Memory B cell (primary cell): Measurements from ENCODE around the gene ZNF777.
"Not testable (repeated sequence)": the region's sequence is repeated elsewhere in the genome, so short reads cannot be mapped to it uniquely, and the experiment has no call there.

Experiments
- ATAC-seq: fragments of 150-1000 bp; cut with Tn5 transposase; 2 replicates; pipeline ENCODE4 v1.10.0; 2021; ENCODE audit warnings: low read depth, mild to moderate bottlenecking, moderate library complexity
- DNase-seq, 2 donors: peaks; one replicate each; pipeline ENCODE4 v3.0.0; 2022; ENCODE audit warnings: low spot score in 2 of 2
- H3K27ac Mint-ChIP-seq: one replicate; pipeline ENCODE4 v1.8.0; 2022; ENCODE audit warnings: mild to moderate bottlenecking, moderate library complexity, mixed read lengths
- H3K27me3 Mint-ChIP-seq: one replicate; pipeline ENCODE4 v1.8.0; 2022; ENCODE audit warnings: mixed read lengths
- H3K36me3 Mint-ChIP-seq: one replicate; pipeline ENCODE4 v1.8.0; 2022; ENCODE audit warnings: mild to moderate bottlenecking, mixed read lengths
- H3K4me1 Mint-ChIP-seq: one replicate; pipeline ENCODE4 v1.8.0; 2022; ENCODE audit warnings: mixed read lengths
- H3K4me3 Mint-ChIP-seq: one replicate; pipeline ENCODE4 v1.8.0; 2022; ENCODE audit warnings: mild to moderate bottlenecking, moderate library complexity, mixed read lengths
- H3K9me3 Mint-ChIP-seq: one replicate; pipeline ENCODE4 v1.8.0; 2022; ENCODE audit warnings: mixed read lengths

The ZNF777 gene

GRCh38 chr7:149423449-149424110, 37.3 kb downstream of the ZNF777 start:
- ATAC-seq: no peak
- Mint-ChIP-seq H3K9me3 (no peaks in the 10 kb centered on the region), H3K27me3 (no peaks in the 10 kb centered on the region), H3K4me3 (no peak overlapping the region), H3K4me1 (no peaks in the 10 kb centered on the region), H3K27ac (no peak overlapping the region), H3K36me3 (peaks cover 2% of the 10 kb centered on the region)
- no peak for DNase-seq

- ATAC-seq: peak; percentile 3
- Mint-ChIP-seq H3K36me3 (no peaks in the 10 kb centered on the region), H3K27ac (no peak overlapping the region), H3K9me3 (no peaks in the 10 kb centered on the region), H3K4me1 (no peaks in the 10 kb centered on the region), H3K27me3 (no peaks in the 10 kb centered on the region), H3K4me3 (peak overlapping the region; percentile 70)
- peak in 1 of 2 donors; percentile 31 for DNase-seq
Observed at GRCh38 chr7:149422914-149423301, 38.0 kb downstream of the ZNF777 start.

- no peaks in the 10 kb centered on the region for H3K9me3 Mint-ChIP-seq
- no peaks in the 10 kb centered on the region for H3K4me1 Mint-ChIP-seq
- no peak overlapping the region for H3K27ac Mint-ChIP-seq
- no peaks in the 10 kb centered on the region for H3K27me3 Mint-ChIP-seq
- H3K4me3 Mint-ChIP-seq: peak overlapping the region; percentile 83
- DNase-seq (peak; percentile 70 to 73), ATAC-seq (peak; percentile 97)
- no peaks in the 10 kb centered on the region for H3K36me3 Mint-ChIP-seq
Observed at GRCh38 chr7:149422162-149422913, 38.5 kb downstream of the ZNF777 start.

GRCh38 chr7:149420006-149420405, 40.9 kb downstream of the ZNF777 start:
- no peaks in the 10 kb centered on the region for H3K4me1 Mint-ChIP-seq
- H3K4me3 Mint-ChIP-seq: peak overlapping the region; percentile 14
- peak overlapping the region; percentile 72 for H3K27ac Mint-ChIP-seq

GRCh38 chr7:149415391-149416071, 45.3 kb downstream of the ZNF777 start:
- Mint-ChIP-seq H3K36me3 (peaks cover 3% of the 10 kb centered on the region), H3K27me3 (peaks cover 14% of the 10 kb centered on the region), H3K4me3 (peak overlapping the region; percentile 47), H3K9me3 (peaks cover 6% of the 10 kb centered on the region), H3K27ac (no peak overlapping the region), H3K4me1 (no peaks in the 10 kb centered on the region)
- DNase-seq (no peak), ATAC-seq (no peak)

More at GRCh38 chr7:149420006-149420405, 40.9 kb downstream of the ZNF777 start:
- no peaks in the 10 kb centered on the region for H3K36me3 Mint-ChIP-seq
- H3K9me3 Mint-ChIP-seq: peaks cover 1% of the 10 kb centered on the region
- H3K27me3 Mint-ChIP-seq: peaks cover 2% of the 10 kb centered on the region
- DNase-seq (no peak), ATAC-seq (no peak)

GRCh38 chr7:149414745-149415390, 46.0 kb downstream of the ZNF777 start:
- Mint-ChIP-seq H3K27ac (no peak overlapping the region), H3K36me3 (peaks cover 3% of the 10 kb centered on the region), H3K9me3 (peaks cover 6% of the 10 kb centered on the region), H3K27me3 (peaks cover 16% of the 10 kb centered on the region), H3K4me3 (peak overlapping the region; percentile 47), H3K4me1 (peaks cover 2% of the 10 kb centered on the region)
- ATAC-seq: peak; percentile 19
- DNase-seq: no peak

GRCh38 chr7:149414171-149414570, 46.7 kb downstream of the ZNF777 start:
- peaks cover 2% of the 10 kb centered on the region for H3K4me1 Mint-ChIP-seq
- H3K36me3 Mint-ChIP-seq: peaks cover 3% of the 10 kb centered on the region
- DNase-seq (no peak), ATAC-seq (no peak)
- peaks cover 16% of the 10 kb centered on the region for H3K27me3 Mint-ChIP-seq
- peaks cover 6% of the 10 kb centered on the region for H3K9me3 Mint-ChIP-seq
- no peak overlapping the region for H3K4me3 Mint-ChIP-seq
- H3K27ac Mint-ChIP-seq: no peak overlapping the region

- not testable (repeated sequence) for H3K27ac Mint-ChIP-seq, H3K36me3 Mint-ChIP-seq, H3K4me3 Mint-ChIP-seq, H3K4me1 Mint-ChIP-seq, DNase-seq, H3K9me3 Mint-ChIP-seq, ATAC-seq
- H3K27me3 Mint-ChIP-seq: peaks cover 16% of the 10 kb centered on the region
Observed at GRCh38 chr7:149413083-149413482, 47.8 kb downstream of the ZNF777 start.

- H3K9me3 Mint-ChIP-seq: peaks cover 5% of the 10 kb centered on the region
- peaks cover 3% of the 10 kb centered on the region for H3K36me3 Mint-ChIP-seq
- no peak overlapping the region for H3K4me3 Mint-ChIP-seq
- peak; percentile 77 for ATAC-seq
- H3K4me1 Mint-ChIP-seq: peaks cover 2% of the 10 kb centered on the region
- no peak for DNase-seq
- H3K27ac Mint-ChIP-seq: no peak overlapping the region
- peaks cover 14% of the 10 kb centered on the region for H3K27me3 Mint-ChIP-seq
Observed at GRCh38 chr7:149409895-149410294, 51.0 kb downstream of the ZNF777 start.

GRCh38 chr7:149404825-149405224, 56.0 kb downstream of the ZNF777 start:
- DNase-seq: no peak
- no peak overlapping the region for H3K4me3 Mint-ChIP-seq
- no peak for ATAC-seq
- no peak overlapping the region for H3K27ac Mint-ChIP-seq
- H3K4me1 Mint-ChIP-seq: no peaks in the 10 kb centered on the region
- H3K36me3 Mint-ChIP-seq: no peaks in the 10 kb centered on the region
- peaks cover 9% of the 10 kb centered on the region for H3K27me3 Mint-ChIP-seq
- no peaks in the 10 kb centered on the region for H3K9me3 Mint-ChIP-seq

- no peaks in the 10 kb centered on the region for H3K4me1 Mint-ChIP-seq
- no peak for ATAC-seq
- no peak overlapping the region for H3K27ac Mint-ChIP-seq
- H3K4me3 Mint-ChIP-seq: no peak overlapping the region
- no peaks in the 10 kb centered on the region for H3K36me3 Mint-ChIP-seq
- H3K27me3 Mint-ChIP-seq: peaks cover 9% of the 10 kb centered on the region
- no peaks in the 10 kb centered on the region for H3K9me3 Mint-ChIP-seq
- DNase-seq: no peak
Observed at GRCh38 chr7:149404396-149404795, 56.5 kb downstream of the ZNF777 start.

- no peaks in the 10 kb centered on the region for H3K4me1 Mint-ChIP-seq
- DNase-seq (no peak), ATAC-seq (no peak)
- H3K9me3 Mint-ChIP-seq: peaks cover 7% of the 10 kb centered on the region
- H3K27ac Mint-ChIP-seq: no peak overlapping the region
- H3K4me3 Mint-ChIP-seq: no peak overlapping the region
- H3K27me3 Mint-ChIP-seq: peaks cover 23% of the 10 kb centered on the region
- H3K36me3 Mint-ChIP-seq: peaks cover 5% of the 10 kb centered on the region
Observed at GRCh38 chr7:149398195-149398820, 62.6 kb downstream of the ZNF777 start.

- peaks cover 5% of the 10 kb centered on the region for H3K36me3 Mint-ChIP-seq
- peaks cover 24% of the 10 kb centered on the region for H3K27me3 Mint-ChIP-seq
- H3K27ac Mint-ChIP-seq: no peak overlapping the region
- peaks cover 7% of the 10 kb centered on the region for H3K9me3 Mint-ChIP-seq
- H3K4me3 Mint-ChIP-seq: no peak overlapping the region
- DNase-seq (no peak), ATAC-seq (no peak)
- no peaks in the 10 kb centered on the region for H3K4me1 Mint-ChIP-seq
Observed at GRCh38 chr7:149397470-149398043, 63.3 kb downstream of the ZNF777 start.
